ENCODE measurements around the gene NUBPL.

DNA sequence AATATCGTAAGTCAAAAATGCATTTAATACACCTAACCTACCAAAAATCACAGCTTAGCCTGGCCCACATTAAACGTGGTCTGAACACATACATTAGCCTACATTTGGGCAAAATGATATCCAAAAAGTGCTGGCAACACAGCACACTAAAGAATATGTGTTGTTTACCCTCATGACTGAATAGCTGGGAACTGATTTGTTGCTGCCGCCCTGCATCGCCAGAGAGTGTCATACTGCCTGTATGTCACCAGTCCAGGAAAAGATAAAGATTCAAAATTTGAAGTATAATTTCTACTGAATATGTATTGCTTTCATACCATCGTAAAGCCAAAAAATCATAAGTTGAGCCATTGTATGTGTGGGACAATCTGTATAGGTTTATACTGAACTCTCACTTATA is 157.8 kb downstream of the NUBPL start:
- TF ChIP-seq TAF1 (IDR thresholded peaks at IDR 0.05; ENCODE audit: low read depth) (no peak), YY1 (IDR thresholded peaks at IDR 0.05; ENCODE audit: low read depth) (no peak)
- TF ChIP-seq, protein P1, sequence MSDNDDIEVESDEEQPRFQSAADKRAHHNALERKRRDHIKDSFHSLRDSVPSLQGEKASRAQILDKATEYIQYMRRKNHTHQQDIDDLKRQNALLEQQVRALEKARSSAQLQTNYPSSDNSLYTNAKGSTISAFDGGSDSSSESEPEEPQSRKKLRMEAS (IDR thresholded peaks at IDR 0.05), result no peak
